HepG2 (cell line): ENCODE results near the gene NUAK1. TPM values are rescaled to one million over a fixed set of nuclear protein-coding genes. Genes with fewer than 3 reads are reported as not detected.

Source experiments
- ATAC-seq: fragments of 200-7000 bp; cut with Tn5 transposase; 3 replicates; pipeline ENCODE4 v1.9.1; 2020; ENCODE audit warnings: mild to moderate bottlenecking, moderate library complexity
- BruUV-seq: library from RNA; stranded (reverse); fragments of 400-500 nt; replicated peaks from 2 replicates; lab custom pipeline; 2021; lab: Mats Ljungman, UMichigan
- CTCF ChIA-PET: fragments of 300-600 bp; formaldehyde crosslinking; extraction: SDS; loops from one replicate; lab custom pipeline; 2021; ENCODE audit warnings: low total read pairs, inconsistent platforms, low intra/inter-chr PET ratio; lab: Yijun Ruan, JAX
- POLR2A ChIA-PET: fragments of 350-600 bp; sonication (Branson Sonifier 250); formaldehyde crosslinking; loops from one replicate; lab custom pipeline; 2020; ENCODE audit warnings: antibody characterized with exemption, inconsistent platforms; lab: Yijun Ruan, JAX
- DNase-seq: peaks from one replicate; pipeline ENCODE4 v3.0.0-alpha.2; 2015; ENCODE audit warnings: low spot score
- FAIRE-seq: peaks from 3 replicates; lab custom pipeline; 2011; peaks lifted over from hg19 to GRCh38; lab: Jason Lieb, UNC
- H2AFZ ChIP-seq: one replicate; pipeline ENCODE4 v1.6.1; 2011; ENCODE audit warnings: low read length, inconsistent platforms
- H3K27ac ChIP-seq: fragments of 300-600 bp; 3 replicates; pipeline ENCODE4 v1.8.0; 2011; ENCODE audit warnings: mixed run types, mild to moderate bottlenecking, mixed read lengths, low read length, inconsistent platforms; ENCODE audit not compliant: insufficient read depth; ENCODE audit errors: extremely low read length
- H3K27me3 ChIP-seq, 2 experiments: fragments of 200-600 bp in 1 of 2; 2 replicates in 1 of 2; 3 replicates in 1 of 2; pipeline versions ENCODE4 v1.6.0 to v1.8.0; 2011; ENCODE audit warnings: low read length in 2 of 2, mild to moderate bottlenecking in 2 of 2, moderate library complexity in 2 of 2, inconsistent platforms in 1 of 2; ENCODE audit not compliant: insufficient read depth in 2 of 2, control insufficient read depth in 1 of 2
- H3K36me3 ChIP-seq, 2 experiments: fragments of 200-600 bp in 1 of 2; replicated peaks in 1 of 2; 2 replicates in 1 of 2; 3 replicates in 1 of 2; pipeline versions ENCODE4 v1.5.1 to v1.8.0; 2011; ENCODE audit warnings: low read length in 2 of 2, inconsistent platforms in 1 of 2; ENCODE audit not compliant: insufficient read depth in 2 of 2, control insufficient read depth in 1 of 2
- H3K4me1 ChIP-seq: 2 replicates; pipeline ENCODE4 v1.5.1; 2012; ENCODE audit warnings: low read length, inconsistent platforms; ENCODE audit not compliant: insufficient read depth
- H3K4me2 ChIP-seq: 2 replicates; pipeline ENCODE4 v1.6.0; 2011; ENCODE audit warnings: low read depth, low read length, inconsistent platforms
- H3K4me3 ChIP-seq, 3 experiments: fragments of 200-600 bp in 1 of 3; sonication (generic), shearing (Covaris generic) in 1 of 3; replicated peaks in 1 of 3; 2 replicates each; pipeline ENCODE4 v1.5.1; 2011 to 2016; ENCODE audit warnings: low read length in 3 of 3, inconsistent platforms in 2 of 3, low read depth in 2 of 3, mild to moderate bottlenecking in 2 of 3, control low read depth in 1 of 3, mixed read lengths in 1 of 3; ENCODE audit not compliant: insufficient read depth in 1 of 3
- H3K79me2 ChIP-seq: one replicate; pipeline ENCODE4 v1.6.1; 2011; ENCODE audit warnings: low read length, inconsistent platforms; ENCODE audit not compliant: insufficient read depth
- H3K9ac ChIP-seq: 2 replicates; pipeline ENCODE4 v1.6.0; 2011; ENCODE audit warnings: mild to moderate bottlenecking, low read depth, low read length, inconsistent platforms; ENCODE audit not compliant: insufficient read depth
- H3K9me3 ChIP-seq: 2 replicates; pipeline ENCODE4 v1.5.1; 2012; ENCODE audit warnings: mild to moderate bottlenecking, low read length
- H4K20me1 ChIP-seq: 2 replicates; pipeline ENCODE4 v1.6.0; 2011; ENCODE audit warnings: inconsistent platforms, mild to moderate bottlenecking, low read length, moderate library complexity; ENCODE audit not compliant: insufficient read depth
- ATF4 ChIP-seq, 2 experiments: fragments of 450-650 bp in 1 of 2; sonication (generic) in 1 of 2; formaldehyde crosslinking; IDR thresholded peaks; 2 replicates each; pipeline versions ENCODE4 v1.5.0 to v1.8.0; 2020 to 2022; ENCODE audit warnings: mild to moderate bottlenecking in 1 of 2, missing genetic modification reagents in 1 of 2
- CHCHD3 ChIP-seq: sonication (generic); formaldehyde crosslinking; IDR thresholded peaks from 2 replicates; pipeline ENCODE4 v1.8.0; 2022; ENCODE audit warnings: mild to moderate bottlenecking, missing genetic modification reagents, moderate library complexity
- CSRNP2 ChIP-seq: sonication (generic); formaldehyde crosslinking; conservative IDR thresholded peaks from 2 replicates; pipeline ENCODE4 v1.8.0; 2022; ENCODE audit warnings: low read depth, missing genetic modification reagents
- EP300 ChIP-seq, 3 experiments: sonication (generic) in 1 of 3; formaldehyde crosslinking in 1 of 3; IDR thresholded peaks; 2 replicates each; pipeline versions ENCODE4 v1.5.1 to v1.6.1; 2011 to 2020; ENCODE audit warnings: low read depth in 2 of 3, low read length in 2 of 3, borderline replicate concordance in 1 of 3, improper control_type of control experiment in 1 of 3, mild to moderate bottlenecking in 1 of 3, missing genetic modification reagents in 1 of 3, moderate library complexity in 1 of 3
- HOMEZ ChIP-seq: IDR thresholded peaks from 2 replicates; pipeline ENCODE4 v1.6.1; 2016; ENCODE audit warnings: low read depth
- IRF2 ChIP-seq: IDR thresholded peaks from 2 replicates; pipeline ENCODE4 v1.6.1; 2018; ENCODE audit warnings: missing genetic modification reagents, missing compliant biosample characterization
- NFKBIZ ChIP-seq: IDR thresholded peaks from 2 replicates; pipeline ENCODE4 v1.6.1; 2018; ENCODE audit warnings: missing genetic modification reagents, missing compliant biosample characterization
- PAX8 ChIP-seq: sonication (generic); formaldehyde crosslinking; IDR thresholded peaks from 2 replicates; pipeline ENCODE4 v1.8.0; 2022; ENCODE audit warnings: mild to moderate bottlenecking, missing genetic modification reagents, borderline replicate concordance
- RNF2 ChIP-seq: fragments of 450-650 bp; conservative IDR thresholded peaks from 2 replicates; pipeline ENCODE4 v1.6.1; 2016; ENCODE audit warnings: low read depth
- TEF ChIP-seq: sonication (generic); formaldehyde crosslinking; IDR thresholded peaks from 2 replicates; pipeline ENCODE4 v1.5.0; 2020; ENCODE audit warnings: missing genetic modification reagents
- ZBTB20 ChIP-seq: sonication (generic); formaldehyde crosslinking; IDR thresholded peaks from 2 replicates; pipeline ENCODE4 v1.8.1; 2023; ENCODE audit warnings: missing genetic modification reagents, low read depth, mild to moderate bottlenecking, borderline replicate concordance
- ZNF235 ChIP-seq: sonication (generic); formaldehyde crosslinking; IDR thresholded peaks from 2 replicates; pipeline ENCODE4 v1.8.1; 2023; ENCODE audit warnings: mild to moderate bottlenecking, missing genetic modification reagents, borderline replicate concordance
- ZNF790 ChIP-seq: sonication (generic); formaldehyde crosslinking; IDR thresholded peaks from 2 replicates; pipeline ENCODE4 v1.8.0; 2022; ENCODE audit warnings: missing genetic modification reagents, mild to moderate bottlenecking, borderline replicate concordance
- in situ Hi-C: cut with HindIII; loops from 2 replicates; pipeline ENCODE4 v1.10.0; 2017; ENCODE audit warnings: low pct_unique_long_range_greater_than_20kb; ENCODE audit not compliant: extremely low pct_ligation_motif_present
- intact Hi-C: fragments of 100-400 bp; cut with micrococcal nuclease; formaldehyde crosslinking; loops from one replicate; pipeline ENCODE4 v1.10.0; 2022; ENCODE audit not compliant: unreplicated experiment
- polyA plus RNA-seq, 8 experiments: library from polyadenylated mRNA; depleted of rRNA in 3 of 8; stranded (reverse) in 7 of 8; unstranded in 1 of 8; fragments of >200 nt; fragmentation: Illumina TruSeq in 4 of 8; extraction: Trizol in 4 of 8; gene quantifications; 2 replicates each; pipeline versions ENCODE4 v1.2.1 to v1.2.3, GENCODE V29; 2011 to 2016; ENCODE audit warnings: low read depth in 4 of 8, missing spikeins in 1 of 8, mixed read lengths in 1 of 8; ENCODE audit not compliant: insufficient read depth in 1 of 8
- total RNA-seq, 5 experiments: library from RNA; depleted of rRNA; stranded (reverse); fragments of >200 nt; fragmentation: Illumina TruSeq; extraction: Trizol; gene quantifications; 2 replicates each; pipeline ENCODE4 v1.2.3, GENCODE V29; 2016; ENCODE audit warnings: low read depth in 1 of 5

NUAK1 gene
- total and polyA plus RNA-seq, 2 of the 13 experiments (the other 11 are each of a cell fraction or from before 2014, with no cell fraction given): 1.7 to 1.9 TPM

- TF ChIP-seq HOMEZ (0 out of 2 replicates have a peak, but pooled peaks have one; percentile 27), EP300 (IDR thresholded peaks at IDR 0.05; ENCODE audit: low read depth in 2 of 2, low read length in 2 of 2) (no peak), EP300 (CRISPR knock-in tag; IDR thresholded peaks at IDR 0.05; ENCODE audit: borderline replicate concordance) (no peak)
Measured at GRCh38 chr12:106082216-106083175, 56.3 kb downstream of the NUAK1 start (continued).

GRCh38 chr12:106081606-106082005 lies 57.1 kb downstream of the NUAK1 start:
- H3K9me3 ChIP-seq: no peaks in the 10 kb centered on the region
- H4K20me1 ChIP-seq: no peaks in the 10 kb centered on the region
- no peak overlapping the region for H3K4me3 ChIP-seq
- intact Hi-C loops (no loop called here), in situ Hi-C loops (loop anchor here (10.0 kb wide), 1 partner anchor 53 kb away; the partner anchor contains the start of gene NUAK1)
- no peak for TF ChIP-seq ZNF235 (CRISPR knock-in tag)
- no peak for TF ChIP-seq PAX8
- TF ChIP-seq TEF (CRISPR knock-in tag): no peak
- no peak for TF ChIP-seq ZNF790 (CRISPR knock-in tag)
- TF ChIP-seq CSRNP2: no peak
- no peak for TF ChIP-seq IRF2 (CRISPR knock-in tag)
- TF ChIP-seq CHCHD3 (CRISPR knock-in tag): no peak
- TF ChIP-seq ZBTB20 (CRISPR knock-in tag): no peak
- no peak for TF ChIP-seq NFKBIZ (CRISPR knock-in tag)
- TF ChIP-seq RNF2: no peak
- TF ChIP-seq ATF4 (CRISPR knock-in tag; IDR thresholded peaks at IDR 0.05): no peak
- H3K4me2 ChIP-seq: no peak overlapping the region
- H2AFZ ChIP-seq: no peak overlapping the region
- H3K27me3 ChIP-seq: no peaks in the 10 kb centered on the region
- H3K79me2 ChIP-seq: no peaks in the 10 kb centered on the region
- POLR2A ChIA-PET: no interaction called here
- peaks cover 0 to 1% of the 10 kb centered on the region in 2 experiments; a peak in 1 of 5 replicates for H3K36me3 ChIP-seq
- DNase-seq (peak; percentile 54), FAIRE-seq (no peak), ATAC-seq (no peak)
- BruUV-seq: no TSS peak
- no peak overlapping the region for H3K27ac ChIP-seq
- H3K4me1 ChIP-seq: peaks cover 36% of the 10 kb centered on the region
- no peak overlapping the region for H3K9ac ChIP-seq
- CTCF ChIA-PET: no interaction called here
